HEK293 (cell line): ENCODE measurements around the gene METTL26.

Experiments used
- EGR2 ChIP-seq: fragments of 450-650 bp; formaldehyde crosslinking; IDR thresholded peaks from 2 replicates; pipeline ENCODE4 v1.5.1; 2016; ENCODE audit warnings: low read depth, missing biosample characterization, missing genetic modification characterization
- GLIS1 ChIP-seq: fragments of 450-650 bp; formaldehyde crosslinking; IDR thresholded peaks from 2 replicates; pipeline ENCODE4 v1.5.1; 2016; ENCODE audit warnings: missing biosample characterization, missing genetic modification characterization
- KLF1 ChIP-seq: fragments of 450-650 bp; formaldehyde crosslinking; IDR thresholded peaks from 2 replicates; pipeline ENCODE4 v1.5.1; 2016; ENCODE audit warnings: missing biosample characterization, missing genetic modification characterization
- REPIN1 ChIP-seq: fragments of 450-650 bp; formaldehyde crosslinking; IDR thresholded peaks from 2 replicates; pipeline ENCODE4 v1.5.1; 2017; ENCODE audit warnings: missing biosample characterization, missing genetic modification characterization, low read depth
- ZBTB48 ChIP-seq: fragments of 450-650 bp; formaldehyde crosslinking; IDR thresholded peaks from 2 replicates; pipeline ENCODE4 v1.5.1; 2016; ENCODE audit warnings: missing biosample characterization, missing genetic modification characterization
- ZEB2 ChIP-seq: fragments of 450-650 bp; formaldehyde crosslinking; IDR thresholded peaks from 2 replicates; pipeline ENCODE4 v1.5.1; 2016; ENCODE audit warnings: missing biosample characterization, missing genetic modification characterization
- ZNF133 ChIP-seq: fragments of 450-650 bp; formaldehyde crosslinking; IDR thresholded peaks from 2 replicates; pipeline ENCODE4 v1.5.1; 2016; ENCODE audit warnings: missing biosample characterization, missing genetic modification characterization
- ZNF341 ChIP-seq: fragments of 450-650 bp; formaldehyde crosslinking; IDR thresholded peaks from 2 replicates; pipeline ENCODE4; 2016; ENCODE audit warnings: low read depth, missing biosample characterization, missing genetic modification characterization
- ZNF37A ChIP-seq: fragments of 450-650 bp; IDR thresholded peaks from 2 replicates; pipeline ENCODE4 v1.5.1; 2018; ENCODE audit warnings: missing biosample characterization, missing genetic modification characterization
- ZNF394 ChIP-seq: fragments of 450-650 bp; formaldehyde crosslinking; IDR thresholded peaks from 2 replicates; pipeline ENCODE4 v1.5.1; 2016; ENCODE audit warnings: missing biosample characterization, missing genetic modification characterization, mild to moderate bottlenecking, moderate library complexity, borderline replicate concordance
- ZNF416 ChIP-seq: fragments of 450-650 bp; formaldehyde crosslinking; IDR thresholded peaks from 2 replicates; pipeline ENCODE4 v1.5.1; 2016; ENCODE audit warnings: missing biosample characterization, missing genetic modification characterization
- ZNF473 ChIP-seq: fragments of 450-650 bp; formaldehyde crosslinking; IDR thresholded peaks from 2 replicates; pipeline ENCODE4 v1.5.1; 2017; ENCODE audit warnings: missing biosample characterization, missing genetic modification characterization
- ZNF670 ChIP-seq: fragments of 450-650 bp; formaldehyde crosslinking; IDR thresholded peaks from 2 replicates; pipeline ENCODE4 v1.5.1; 2016; ENCODE audit warnings: missing biosample characterization, missing genetic modification characterization, low read depth
- ZNF76 ChIP-seq: fragments of 450-650 bp; formaldehyde crosslinking; IDR thresholded peaks from 2 replicates; pipeline ENCODE4; 2016; ENCODE audit warnings: low read depth, missing biosample characterization, missing genetic modification characterization, borderline replicate concordance
- ZNF791 ChIP-seq: fragments of 450-650 bp; formaldehyde crosslinking; IDR thresholded peaks from 2 replicates; pipeline ENCODE4 v1.5.1; 2016; ENCODE audit warnings: missing biosample characterization, missing genetic modification characterization
- ZNF843 ChIP-seq: fragments of 450-650 bp; formaldehyde crosslinking; IDR thresholded peaks from 2 replicates; pipeline ENCODE4 v1.5.1; 2016; ENCODE audit warnings: missing biosample characterization, missing genetic modification characterization
- ZSCAN23 ChIP-seq: fragments of 450-650 bp; formaldehyde crosslinking; IDR thresholded peaks from 2 replicates; pipeline ENCODE4 v1.5.1; 2016; ENCODE audit warnings: missing biosample characterization, missing genetic modification characterization
- ZXDB ChIP-seq: fragments of 450-650 bp; formaldehyde crosslinking; IDR thresholded peaks from 2 replicates; pipeline ENCODE4 v1.5.1; 2016; ENCODE audit warnings: missing biosample characterization, missing genetic modification characterization
- TF ChIP-seq, protein P1 (sequence below): fragments of 450-650 bp; formaldehyde crosslinking; IDR thresholded peaks from 2 replicates; pipeline ENCODE4 v1.5.1; 2016; ENCODE audit warnings: missing biosample characterization, missing genetic modification characterization
- TF ChIP-seq, protein P2 (sequence below): fragments of 450-650 bp; formaldehyde crosslinking; IDR thresholded peaks from 2 replicates; pipeline ENCODE4 v1.5.1; 2016; ENCODE audit warnings: missing biosample characterization, missing genetic modification characterization, borderline replicate concordance
- TF ChIP-seq, protein P3 (sequence below): fragments of 450-650 bp; formaldehyde crosslinking; IDR thresholded peaks from 2 replicates; pipeline ENCODE4 v1.5.1; 2016; ENCODE audit warnings: missing biosample characterization, missing genetic modification characterization
- TF ChIP-seq, protein P4 (sequence below): fragments of 450-650 bp; formaldehyde crosslinking; IDR thresholded peaks from 2 replicates; pipeline ENCODE4 v1.5.1; 2016; ENCODE audit warnings: missing biosample characterization, missing genetic modification characterization, borderline replicate concordance
- TF ChIP-seq, protein P5 (sequence below): fragments of 450-650 bp; formaldehyde crosslinking; IDR thresholded peaks from 2 replicates; pipeline ENCODE4 v1.5.1; 2016; ENCODE audit warnings: missing biosample characterization, missing genetic modification characterization
- TF ChIP-seq, protein P6 (sequence below): fragments of 450-650 bp; formaldehyde crosslinking; IDR thresholded peaks from 2 replicates; pipeline ENCODE4 v1.5.1; 2016; ENCODE audit warnings: missing biosample characterization, missing genetic modification characterization, low read depth

METTL26 gene

DNA sequence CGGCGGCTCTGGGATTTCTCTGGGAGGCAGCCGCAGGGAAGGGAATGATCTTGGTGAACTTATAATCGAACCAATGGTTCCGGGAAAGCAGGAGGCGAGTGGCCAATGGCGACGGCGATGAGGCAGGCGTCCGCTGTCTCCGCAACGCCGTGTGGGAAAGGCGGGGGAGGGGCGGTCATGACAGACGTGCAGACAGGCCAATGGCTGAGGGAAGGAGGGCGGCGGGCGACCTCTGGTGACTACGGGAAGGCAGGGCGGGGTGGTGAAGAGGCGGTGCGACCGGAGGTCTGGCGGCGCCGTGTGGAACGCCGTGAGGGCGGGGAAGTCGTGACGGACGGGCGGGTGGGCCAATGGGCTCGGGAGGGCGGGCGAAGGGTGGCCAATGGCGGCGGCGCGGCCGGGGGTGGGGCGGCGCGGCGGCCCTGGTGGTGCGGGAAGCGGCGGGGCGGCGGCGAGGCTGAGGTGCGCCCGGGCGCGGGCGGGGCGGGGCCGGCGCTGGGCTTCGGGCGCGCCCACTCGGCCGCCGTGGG lies 46.4 kb downstream of the METTL26 start, which contains the start of gene RAB40C (continued):
- TF ChIP-seq, protein P1, sequence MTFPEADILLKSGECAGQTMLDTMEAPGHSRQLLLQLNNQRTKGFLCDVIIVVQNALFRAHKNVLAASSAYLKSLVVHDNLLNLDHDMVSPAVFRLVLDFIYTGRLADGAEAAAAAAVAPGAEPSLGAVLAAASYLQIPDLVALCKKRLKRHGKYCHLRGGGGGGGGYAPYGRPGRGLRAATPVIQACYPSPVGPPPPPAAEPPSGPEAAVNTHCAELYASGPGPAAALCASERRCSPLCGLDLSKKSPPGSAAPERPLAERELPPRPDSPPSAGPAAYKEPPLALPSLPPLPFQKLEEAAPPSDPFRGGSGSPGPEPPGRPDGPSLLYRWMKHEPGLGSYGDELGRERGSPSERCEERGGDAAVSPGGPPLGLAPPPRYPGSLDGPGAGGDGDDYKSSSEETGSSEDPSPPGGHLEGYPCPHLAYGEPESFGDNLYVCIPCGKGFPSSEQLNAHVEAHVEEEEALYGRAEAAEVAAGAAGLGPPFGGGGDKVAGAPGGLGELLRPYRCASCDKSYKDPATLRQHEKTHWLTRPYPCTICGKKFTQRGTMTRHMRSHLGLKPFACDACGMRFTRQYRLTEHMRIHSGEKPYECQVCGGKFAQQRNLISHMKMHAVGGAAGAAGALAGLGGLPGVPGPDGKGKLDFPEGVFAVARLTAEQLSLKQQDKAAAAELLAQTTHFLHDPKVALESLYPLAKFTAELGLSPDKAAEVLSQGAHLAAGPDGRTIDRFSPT (tag by site-specific recombination) = no peak
- peak; percentile 92 for TF ChIP-seq EGR2 (tag by site-specific recombination)
- TF ChIP-seq ZNF394 (tag by site-specific recombination) = no peak
- TF ChIP-seq ZXDB = no peak
- peak; percentile 94 for TF ChIP-seq ZNF76 (tag by site-specific recombination)
- TF ChIP-seq ZNF37A (tag by site-specific recombination) = no peak
- TF ChIP-seq ZSCAN23 (tag by site-specific recombination) = no peak
- peak; percentile 94 for TF ChIP-seq ZEB2 (tag by site-specific recombination)
- no peak for TF ChIP-seq ZNF473 (tag by site-specific recombination)
- peak; percentile 50 for TF ChIP-seq GLIS1 (tag by site-specific recombination)
- TF ChIP-seq, protein P2, sequence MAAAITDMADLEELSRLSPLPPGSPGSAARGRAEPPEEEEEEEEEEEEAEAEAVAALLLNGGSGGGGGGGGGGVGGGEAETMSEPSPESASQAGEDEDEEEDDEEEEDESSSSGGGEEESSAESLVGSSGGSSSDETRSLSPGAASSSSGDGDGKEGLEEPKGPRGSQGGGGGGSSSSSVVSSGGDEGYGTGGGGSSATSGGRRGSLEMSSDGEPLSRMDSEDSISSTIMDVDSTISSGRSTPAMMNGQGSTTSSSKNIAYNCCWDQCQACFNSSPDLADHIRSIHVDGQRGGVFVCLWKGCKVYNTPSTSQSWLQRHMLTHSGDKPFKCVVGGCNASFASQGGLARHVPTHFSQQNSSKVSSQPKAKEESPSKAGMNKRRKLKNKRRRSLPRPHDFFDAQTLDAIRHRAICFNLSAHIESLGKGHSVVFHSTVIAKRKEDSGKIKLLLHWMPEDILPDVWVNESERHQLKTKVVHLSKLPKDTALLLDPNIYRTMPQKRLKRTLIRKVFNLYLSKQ (tag by site-specific recombination) = no peak
- TF ChIP-seq, protein P3, sequence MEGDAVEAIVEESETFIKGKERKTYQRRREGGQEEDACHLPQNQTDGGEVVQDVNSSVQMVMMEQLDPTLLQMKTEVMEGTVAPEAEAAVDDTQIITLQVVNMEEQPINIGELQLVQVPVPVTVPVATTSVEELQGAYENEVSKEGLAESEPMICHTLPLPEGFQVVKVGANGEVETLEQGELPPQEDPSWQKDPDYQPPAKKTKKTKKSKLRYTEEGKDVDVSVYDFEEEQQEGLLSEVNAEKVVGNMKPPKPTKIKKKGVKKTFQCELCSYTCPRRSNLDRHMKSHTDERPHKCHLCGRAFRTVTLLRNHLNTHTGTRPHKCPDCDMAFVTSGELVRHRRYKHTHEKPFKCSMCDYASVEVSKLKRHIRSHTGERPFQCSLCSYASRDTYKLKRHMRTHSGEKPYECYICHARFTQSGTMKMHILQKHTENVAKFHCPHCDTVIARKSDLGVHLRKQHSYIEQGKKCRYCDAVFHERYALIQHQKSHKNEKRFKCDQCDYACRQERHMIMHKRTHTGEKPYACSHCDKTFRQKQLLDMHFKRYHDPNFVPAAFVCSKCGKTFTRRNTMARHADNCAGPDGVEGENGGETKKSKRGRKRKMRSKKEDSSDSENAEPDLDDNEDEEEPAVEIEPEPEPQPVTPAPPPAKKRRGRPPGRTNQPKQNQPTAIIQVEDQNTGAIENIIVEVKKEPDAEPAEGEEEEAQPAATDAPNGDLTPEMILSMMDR = peak; percentile 92
- TF ChIP-seq ZNF341 = peak; percentile 87
- TF ChIP-seq, protein P4, sequence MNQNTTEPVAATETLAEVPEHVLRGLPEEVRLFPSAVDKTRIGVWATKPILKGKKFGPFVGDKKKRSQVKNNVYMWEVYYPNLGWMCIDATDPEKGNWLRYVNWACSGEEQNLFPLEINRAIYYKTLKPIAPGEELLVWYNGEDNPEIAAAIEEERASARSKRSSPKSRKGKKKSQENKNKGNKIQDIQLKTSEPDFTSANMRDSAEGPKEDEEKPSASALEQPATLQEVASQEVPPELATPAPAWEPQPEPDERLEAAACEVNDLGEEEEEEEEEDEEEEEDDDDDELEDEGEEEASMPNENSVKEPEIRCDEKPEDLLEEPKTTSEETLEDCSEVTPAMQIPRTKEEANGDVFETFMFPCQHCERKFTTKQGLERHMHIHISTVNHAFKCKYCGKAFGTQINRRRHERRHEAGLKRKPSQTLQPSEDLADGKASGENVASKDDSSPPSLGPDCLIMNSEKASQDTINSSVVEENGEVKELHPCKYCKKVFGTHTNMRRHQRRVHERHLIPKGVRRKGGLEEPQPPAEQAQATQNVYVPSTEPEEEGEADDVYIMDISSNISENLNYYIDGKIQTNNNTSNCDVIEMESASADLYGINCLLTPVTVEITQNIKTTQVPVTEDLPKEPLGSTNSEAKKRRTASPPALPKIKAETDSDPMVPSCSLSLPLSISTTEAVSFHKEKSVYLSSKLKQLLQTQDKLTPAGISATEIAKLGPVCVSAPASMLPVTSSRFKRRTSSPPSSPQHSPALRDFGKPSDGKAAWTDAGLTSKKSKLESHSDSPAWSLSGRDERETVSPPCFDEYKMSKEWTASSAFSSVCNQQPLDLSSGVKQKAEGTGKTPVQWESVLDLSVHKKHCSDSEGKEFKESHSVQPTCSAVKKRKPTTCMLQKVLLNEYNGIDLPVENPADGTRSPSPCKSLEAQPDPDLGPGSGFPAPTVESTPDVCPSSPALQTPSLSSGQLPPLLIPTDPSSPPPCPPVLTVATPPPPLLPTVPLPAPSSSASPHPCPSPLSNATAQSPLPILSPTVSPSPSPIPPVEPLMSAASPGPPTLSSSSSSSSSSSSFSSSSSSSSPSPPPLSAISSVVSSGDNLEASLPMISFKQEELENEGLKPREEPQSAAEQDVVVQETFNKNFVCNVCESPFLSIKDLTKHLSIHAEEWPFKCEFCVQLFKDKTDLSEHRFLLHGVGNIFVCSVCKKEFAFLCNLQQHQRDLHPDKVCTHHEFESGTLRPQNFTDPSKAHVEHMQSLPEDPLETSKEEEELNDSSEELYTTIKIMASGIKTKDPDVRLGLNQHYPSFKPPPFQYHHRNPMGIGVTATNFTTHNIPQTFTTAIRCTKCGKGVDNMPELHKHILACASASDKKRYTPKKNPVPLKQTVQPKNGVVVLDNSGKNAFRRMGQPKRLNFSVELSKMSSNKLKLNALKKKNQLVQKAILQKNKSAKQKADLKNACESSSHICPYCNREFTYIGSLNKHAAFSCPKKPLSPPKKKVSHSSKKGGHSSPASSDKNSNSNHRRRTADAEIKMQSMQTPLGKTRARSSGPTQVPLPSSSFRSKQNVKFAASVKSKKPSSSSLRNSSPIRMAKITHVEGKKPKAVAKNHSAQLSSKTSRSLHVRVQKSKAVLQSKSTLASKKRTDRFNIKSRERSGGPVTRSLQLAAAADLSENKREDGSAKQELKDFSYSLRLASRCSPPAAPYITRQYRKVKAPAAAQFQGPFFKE (tag by site-specific recombination) = no peak
- no peak for TF ChIP-seq ZNF133 (tag by site-specific recombination)
- TF ChIP-seq ZNF416 = no peak
- TF ChIP-seq, protein P5, sequence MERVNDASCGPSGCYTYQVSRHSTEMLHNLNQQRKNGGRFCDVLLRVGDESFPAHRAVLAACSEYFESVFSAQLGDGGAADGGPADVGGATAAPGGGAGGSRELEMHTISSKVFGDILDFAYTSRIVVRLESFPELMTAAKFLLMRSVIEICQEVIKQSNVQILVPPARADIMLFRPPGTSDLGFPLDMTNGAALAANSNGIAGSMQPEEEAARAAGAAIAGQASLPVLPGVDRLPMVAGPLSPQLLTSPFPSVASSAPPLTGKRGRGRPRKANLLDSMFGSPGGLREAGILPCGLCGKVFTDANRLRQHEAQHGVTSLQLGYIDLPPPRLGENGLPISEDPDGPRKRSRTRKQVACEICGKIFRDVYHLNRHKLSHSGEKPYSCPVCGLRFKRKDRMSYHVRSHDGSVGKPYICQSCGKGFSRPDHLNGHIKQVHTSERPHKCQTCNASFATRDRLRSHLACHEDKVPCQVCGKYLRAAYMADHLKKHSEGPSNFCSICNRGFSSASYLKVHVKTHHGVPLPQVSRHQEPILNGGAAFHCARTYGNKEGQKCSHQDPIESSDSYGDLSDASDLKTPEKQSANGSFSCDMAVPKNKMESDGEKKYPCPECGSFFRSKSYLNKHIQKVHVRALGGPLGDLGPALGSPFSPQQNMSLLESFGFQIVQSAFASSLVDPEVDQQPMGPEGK (tag by site-specific recombination) = peak; percentile 78
- no peak for TF ChIP-seq ZNF843 (tag by site-specific recombination)
- no peak for TF ChIP-seq REPIN1 (tag by site-specific recombination)
- TF ChIP-seq ZNF791 (tag by site-specific recombination) = no peak
- TF ChIP-seq ZNF670 (tag by site-specific recombination) = no peak
- TF ChIP-seq ZBTB48 = no peak
- TF ChIP-seq KLF1 (tag by site-specific recombination) = peak; percentile 75; the same call in 1 of the 2 replicates
- TF ChIP-seq, protein P6, sequence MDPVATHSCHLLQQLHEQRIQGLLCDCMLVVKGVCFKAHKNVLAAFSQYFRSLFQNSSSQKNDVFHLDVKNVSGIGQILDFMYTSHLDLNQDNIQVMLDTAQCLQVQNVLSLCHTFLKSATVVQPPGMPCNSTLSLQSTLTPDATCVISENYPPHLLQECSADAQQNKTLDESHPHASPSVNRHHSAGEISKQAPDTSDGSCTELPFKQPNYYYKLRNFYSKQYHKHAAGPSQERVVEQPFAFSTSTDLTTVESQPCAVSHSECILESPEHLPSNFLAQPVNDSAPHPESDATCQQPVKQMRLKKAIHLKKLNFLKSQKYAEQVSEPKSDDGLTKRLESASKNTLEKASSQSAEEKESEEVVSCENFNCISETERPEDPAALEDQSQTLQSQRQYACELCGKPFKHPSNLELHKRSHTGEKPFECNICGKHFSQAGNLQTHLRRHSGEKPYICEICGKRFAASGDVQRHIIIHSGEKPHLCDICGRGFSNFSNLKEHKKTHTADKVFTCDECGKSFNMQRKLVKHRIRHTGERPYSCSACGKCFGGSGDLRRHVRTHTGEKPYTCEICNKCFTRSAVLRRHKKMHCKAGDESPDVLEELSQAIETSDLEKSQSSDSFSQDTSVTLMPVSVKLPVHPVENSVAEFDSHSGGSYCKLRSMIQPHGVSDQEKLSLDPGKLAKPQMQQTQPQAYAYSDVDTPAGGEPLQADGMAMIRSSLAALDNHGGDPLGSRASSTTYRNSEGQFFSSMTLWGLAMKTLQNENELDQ (tag by site-specific recombination) = no peak
